ENCODE measurements around the gene RAB3GAP2. TPM values are rescaled to one million over a fixed set of nuclear protein-coding genes. Genes with fewer than 3 reads are reported as not detected.

RAB3GAP2 gene
- total RNA-seq, 5 donors from 2014 or later (not counting 1 experiment from before 2014, with no cell fraction given), result 42.1 to 55.1 (median 46.7) TPM

GRCh38 chr1:220198186-220199005, 73.9 kb downstream of the RAB3GAP2 start:
- WGBS (ENCODE audit: insufficient coverage), result no CpG with 5 or more reads among the region's 5 CpGs
- ChIA-PET CTCF (no interaction called here), POLR2A (no interaction called here)
- no peak overlapping the region for H3K27ac Mint-ChIP-seq
- no peaks in the 10 kb centered on the region for H3K9me3 Mint-ChIP-seq
- Histone ChIP-seq H3K4me1 (ENCODE audit: control insufficient read depth in 1 of 2, extremely low read depth in 1 of 2, insufficient read depth in 2 of 2, low read length in 2 of 2) (no peaks in the 10 kb centered on the region), H3K27ac (ENCODE audit: low read length) (no peak overlapping the region), H3K9me3 (no peaks in the 10 kb centered on the region), H3K36me3 (ENCODE audit: control insufficient read depth in 2 of 2, extremely low read depth in 1 of 2, insufficient read depth in 1 of 2, low read length in 1 of 2) (peaks cover 6 to 44% of the 10 kb centered on the region in 2 donors), H3K4me3 (ENCODE audit: control insufficient read depth in 1 of 2, extremely low read depth in 1 of 2, low read length in 1 of 2) (no peak overlapping the region), H3K27me3 (replicated peaks in 1 of 2; ENCODE audit: control insufficient read depth in 2 of 2, extremely low read depth in 1 of 2, insufficient read depth in 2 of 2, low read length in 1 of 2) (no peaks in the 10 kb centered on the region)
- peaks cover 17% of the 10 kb centered on the region for H3K36me3 Mint-ChIP-seq
- H3K4me3 Mint-ChIP-seq, result no peak overlapping the region
- DNase-seq (no peak), ATAC-seq (replicated peaks in 1 of 4) (no peak)
- no peaks in the 10 kb centered on the region for H3K27me3 Mint-ChIP-seq
- no peaks in the 10 kb centered on the region for H3K4me1 Mint-ChIP-seq

DNA sequence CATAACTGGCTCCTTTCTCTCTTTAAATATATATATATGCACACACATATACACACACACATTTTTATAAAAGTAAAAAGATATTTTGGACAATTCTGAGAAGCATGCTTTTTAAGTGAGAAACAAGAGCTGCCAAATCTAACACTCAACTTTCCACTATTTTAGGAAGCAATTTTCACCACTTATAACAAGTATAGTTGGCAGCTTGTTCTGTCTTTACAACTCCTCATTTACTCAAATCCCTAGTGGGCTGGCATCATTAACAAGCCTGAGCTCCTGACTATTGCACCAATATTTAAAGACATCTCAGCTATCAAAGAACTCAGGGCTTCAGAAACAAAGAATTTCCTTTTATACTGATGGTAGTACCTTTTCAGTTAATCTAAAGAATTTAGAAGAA, 76.6 kb downstream of the RAB3GAP2 start:
- no peak overlapping the region for H3K27ac Mint-ChIP-seq
- CTCF ChIA-PET, result interaction anchor here in 1 of 2 donors (0.6 to 1.6 kb wide), 2 partner anchors 83 to 170 kb away, joined by 4 read pairs; no protein-coding TSS in a partner anchor

GRCh38 chr1:220189750-220190347, 82.4 kb downstream of the RAB3GAP2 start:
- no peak overlapping the region for H3K4me3 Mint-ChIP-seq
- ChIA-PET CTCF (interaction anchor here (0.7 to 2.2 kb wide), 5 partner anchors 18 to 1667 kb away, joined by 3 to 11 read pairs (median 4); no protein-coding TSS in a partner anchor), POLR2A (no interaction called here)
- no peak overlapping the region for H3K27ac ChIP-seq (ENCODE audit: low read length)
- no peaks in the 10 kb centered on the region for H3K9me3 ChIP-seq
- no peak overlapping the region for H3K4me3 ChIP-seq (ENCODE audit: control insufficient read depth in 1 of 2, extremely low read depth in 1 of 2, low read length in 1 of 2)
- DNase-seq (peak in 1 of 35 experiments; percentile 26), ATAC-seq (replicated peaks in 1 of 4) (no peak)
- WGBS (ENCODE audit: insufficient coverage), result no CpG with 5 or more reads among the region's 1 CpG
- no peak overlapping the region for H3K27ac Mint-ChIP-seq
- no peaks in the 10 kb centered on the region for H3K9me3 Mint-ChIP-seq
- H3K36me3 ChIP-seq (ENCODE audit: control insufficient read depth in 2 of 2, extremely low read depth in 1 of 2, insufficient read depth in 1 of 2, low read length in 1 of 2), result peaks cover 0 to 63% of the 10 kb centered on the region in 2 donors
- no peaks in the 10 kb centered on the region for H3K4me1 Mint-ChIP-seq
- no peaks in the 10 kb centered on the region for H3K27me3 Mint-ChIP-seq
- H3K36me3 Mint-ChIP-seq, result peaks cover 48% of the 10 kb centered on the region
- no peaks in the 10 kb centered on the region for H3K27me3 ChIP-seq (replicated peaks in 1 of 2; ENCODE audit: control insufficient read depth in 2 of 2, extremely low read depth in 1 of 2, insufficient read depth in 2 of 2, low read length in 1 of 2)
- no peaks in the 10 kb centered on the region for H3K4me1 ChIP-seq (ENCODE audit: control insufficient read depth in 1 of 2, extremely low read depth in 1 of 2, insufficient read depth in 2 of 2, low read length in 2 of 2)

More for the DNA sequence above, 76.6 kb downstream of the RAB3GAP2 start:
- Mint-ChIP-seq H3K9me3 (no peaks in the 10 kb centered on the region), H3K4me3 (no peak overlapping the region), H3K27me3 (no peaks in the 10 kb centered on the region), H3K36me3 (peaks cover 28% of the 10 kb centered on the region), H3K4me1 (no peaks in the 10 kb centered on the region)
- H3K27ac ChIP-seq (ENCODE audit: low read length), result no peak overlapping the region
- H3K4me1 ChIP-seq (ENCODE audit: control insufficient read depth in 1 of 2, extremely low read depth in 1 of 2, insufficient read depth in 2 of 2, low read length in 2 of 2), result no peaks in the 10 kb centered on the region
- no peak overlapping the region for H3K4me3 ChIP-seq (ENCODE audit: control insufficient read depth in 1 of 2, extremely low read depth in 1 of 2, low read length in 1 of 2)
- H3K9me3 ChIP-seq, result no peaks in the 10 kb centered on the region
- no peaks in the 10 kb centered on the region for H3K27me3 ChIP-seq (replicated peaks in 1 of 2; ENCODE audit: control insufficient read depth in 2 of 2, extremely low read depth in 1 of 2, insufficient read depth in 2 of 2, low read length in 1 of 2)
- H3K36me3 ChIP-seq (ENCODE audit: control insufficient read depth in 2 of 2, extremely low read depth in 1 of 2, insufficient read depth in 1 of 2, low read length in 1 of 2), result peaks cover 0 to 52% of the 10 kb centered on the region in 2 donors
- POLR2A ChIA-PET, result interaction anchor here in 1 of 2 donors (0.6 kb wide), 1 partner anchor 31 kb away, joined by 3 read pairs; no protein-coding TSS in a partner anchor
- ATAC-seq (replicated peaks in 1 of 4) (no peak), DNase-seq (no peak)

DNA sequence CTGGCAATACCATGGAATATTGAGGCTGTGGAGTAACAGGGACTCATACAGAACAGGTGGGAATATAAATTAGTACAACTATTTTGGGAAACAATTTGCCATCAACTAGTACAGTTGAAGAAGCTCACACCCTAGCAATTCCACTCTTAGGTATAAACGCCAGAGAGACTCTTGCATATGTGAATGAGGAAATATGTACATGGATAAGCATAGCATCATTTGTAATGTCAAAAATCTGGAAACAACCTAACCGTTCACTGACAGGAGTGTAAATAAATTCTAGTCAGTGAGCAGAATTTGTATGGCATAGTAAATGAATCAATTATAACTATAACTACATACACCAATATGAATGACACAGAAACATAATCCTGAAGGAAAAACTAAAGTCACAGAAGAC, 83.7 kb downstream of the RAB3GAP2 start:
- H3K27ac Mint-ChIP-seq, result no peak overlapping the region
- peaks cover 0 to 55% of the 10 kb centered on the region in 2 donors for H3K36me3 ChIP-seq (ENCODE audit: control insufficient read depth in 2 of 2, extremely low read depth in 1 of 2, insufficient read depth in 1 of 2, low read length in 1 of 2)
- H3K36me3 Mint-ChIP-seq, result peaks cover 43% of the 10 kb centered on the region

GRCh38 chr1:220186752-220187151, 85.5 kb downstream of the RAB3GAP2 start:
- ChIA-PET POLR2A (no interaction called here), CTCF (interaction anchor here in 1 of 2 donors (1.1 kb wide), 1 partner anchor 204 kb away, joined by 4 read pairs; no protein-coding TSS in a partner anchor)
- ATAC-seq (replicated peaks in 1 of 4) (no peak), DNase-seq (no peak)
- H3K4me3 Mint-ChIP-seq, result no peak overlapping the region
- no peaks in the 10 kb centered on the region for H3K9me3 Mint-ChIP-seq
- no peaks in the 10 kb centered on the region for H3K9me3 ChIP-seq
- peaks cover 0 to 53% of the 10 kb centered on the region in 2 donors for H3K36me3 ChIP-seq (ENCODE audit: control insufficient read depth in 2 of 2, extremely low read depth in 1 of 2, insufficient read depth in 1 of 2, low read length in 1 of 2)
- H3K27ac ChIP-seq (ENCODE audit: low read length), result no peak overlapping the region
- H3K27ac Mint-ChIP-seq, result no peak overlapping the region
- no peaks in the 10 kb centered on the region for H3K27me3 Mint-ChIP-seq
- no peak overlapping the region for H3K4me3 ChIP-seq (ENCODE audit: control insufficient read depth in 1 of 2, extremely low read depth in 1 of 2, low read length in 1 of 2)
- no peaks in the 10 kb centered on the region for H3K4me1 ChIP-seq (ENCODE audit: control insufficient read depth in 1 of 2, extremely low read depth in 1 of 2, insufficient read depth in 2 of 2, low read length in 2 of 2)
- no peaks in the 10 kb centered on the region for H3K27me3 ChIP-seq (replicated peaks in 1 of 2; ENCODE audit: control insufficient read depth in 2 of 2, extremely low read depth in 1 of 2, insufficient read depth in 2 of 2, low read length in 1 of 2)
- peaks cover 37% of the 10 kb centered on the region for H3K36me3 Mint-ChIP-seq
- WGBS (ENCODE audit: insufficient coverage), result no CpG with 5 or more reads among the region's 2 CpGs
- no peaks in the 10 kb centered on the region for H3K4me1 Mint-ChIP-seq

More for the DNA sequence above, 83.7 kb downstream of the RAB3GAP2 start:
- Mint-ChIP-seq H3K4me1 (no peaks in the 10 kb centered on the region), H3K4me3 (no peak overlapping the region), H3K27me3 (no peaks in the 10 kb centered on the region), H3K9me3 (no peaks in the 10 kb centered on the region)
- H3K4me3 ChIP-seq (ENCODE audit: control insufficient read depth in 1 of 2, extremely low read depth in 1 of 2, low read length in 1 of 2), result no peak overlapping the region
- no CpG with 5 or more reads among the region's 2 CpGs for WGBS (ENCODE audit: insufficient coverage)
- ChIA-PET POLR2A (no interaction called here), CTCF (interaction anchor here (0.5 to 0.7 kb wide), 3 partner anchors 163 to 262 kb away, joined by 4 to 6 read pairs (median 4); no protein-coding TSS in a partner anchor)
- DNase-seq (no peak), ATAC-seq (replicated peaks in 1 of 4) (no peak)
- no peaks in the 10 kb centered on the region for H3K27me3 ChIP-seq (replicated peaks in 1 of 2; ENCODE audit: control insufficient read depth in 2 of 2, extremely low read depth in 1 of 2, insufficient read depth in 2 of 2, low read length in 1 of 2)
- H3K4me1 ChIP-seq (ENCODE audit: control insufficient read depth in 1 of 2, extremely low read depth in 1 of 2, insufficient read depth in 2 of 2, low read length in 2 of 2), result no peaks in the 10 kb centered on the region
- no peaks in the 10 kb centered on the region for H3K9me3 ChIP-seq
- H3K27ac ChIP-seq (ENCODE audit: low read length), result no peak overlapping the region

DNA sequence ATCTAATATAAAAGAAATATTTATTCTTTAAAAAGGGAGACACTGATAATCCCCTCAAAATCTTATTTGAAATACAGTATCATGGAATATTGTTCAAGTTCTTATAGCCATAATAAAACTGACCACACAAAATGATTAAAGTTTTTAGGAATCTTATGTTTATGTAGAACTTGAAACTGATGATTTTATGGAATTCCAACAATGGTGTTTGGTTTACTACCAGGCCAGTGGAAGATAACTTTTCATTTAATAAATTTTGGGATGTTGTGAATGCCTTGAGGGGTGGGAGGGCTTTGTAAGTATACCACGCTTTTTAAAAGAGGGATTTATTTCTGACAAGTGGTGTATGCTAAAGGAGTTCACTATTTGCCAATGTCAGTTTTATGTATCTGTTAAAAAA, 87.7 kb downstream of the RAB3GAP2 start:
- Histone ChIP-seq H3K27me3 (replicated peaks in 1 of 2; ENCODE audit: control insufficient read depth in 2 of 2, extremely low read depth in 1 of 2, insufficient read depth in 2 of 2, low read length in 1 of 2) (no peaks in the 10 kb centered on the region), H3K27ac (ENCODE audit: low read length) (no peak overlapping the region), H3K4me3 (ENCODE audit: control insufficient read depth in 1 of 2, extremely low read depth in 1 of 2, low read length in 1 of 2) (no peak overlapping the region), H3K4me1 (ENCODE audit: control insufficient read depth in 1 of 2, extremely low read depth in 1 of 2, insufficient read depth in 2 of 2, low read length in 2 of 2) (no peaks in the 10 kb centered on the region), H3K36me3 (ENCODE audit: control insufficient read depth in 2 of 2, extremely low read depth in 1 of 2, insufficient read depth in 1 of 2, low read length in 1 of 2) (peaks cover 0 to 45% of the 10 kb centered on the region in 2 donors), H3K9me3 (no peaks in the 10 kb centered on the region)
- no peaks in the 10 kb centered on the region for H3K9me3 Mint-ChIP-seq
- WGBS (ENCODE audit: insufficient coverage), result no CpG with 5 or more reads among the region's 1 CpG
- POLR2A ChIA-PET, result no interaction called here
- CTCF ChIA-PET, result interaction anchor here in 1 of 2 donors (0.6 kb wide), 1 partner anchor 209 kb away, joined by 3 read pairs; no protein-coding TSS in a partner anchor
- H3K27ac Mint-ChIP-seq, result no peak overlapping the region
- H3K27me3 Mint-ChIP-seq, result no peaks in the 10 kb centered on the region
- H3K4me1 Mint-ChIP-seq, result peaks cover 0 to 2% (median 0%) of the 10 kb centered on the region in 3 donors
- DNase-seq (no peak), ATAC-seq (replicated peaks in 1 of 4) (no peak)
- H3K36me3 Mint-ChIP-seq, result peaks cover 50% of the 10 kb centered on the region
- H3K4me3 Mint-ChIP-seq, result no peak overlapping the region

Data from T-cell (primary cell).